ENCODE data around the gene GLDC. TPM values are rescaled to one million over a fixed set of nuclear protein-coding genes. Genes with fewer than 3 reads are reported as not detected.

GLDC gene
- total and polyA plus RNA-seq, 2 donors = 0.74 to 2.9 TPM

Small RNA genes lying within 50 kb of the gene (small RNA-seq; reads per million reads assigned to genes)
- gene RN7SL123P (not detected), gene RN7SL25P (not detected)

Other genes starting within 250 kb of the GLDC start
- gene UHRF2, start 232.5 kb downstream of the GLDC start, total RNA-seq = 117 TPM
- 22.3 TPM for gene UHRF2, start 232.5 kb downstream of the GLDC start, polyA plus RNA-seq
- gene KDM4C, start 112.2 kb upstream of the GLDC start, total RNA-seq = 66.1 TPM
- 16.3 TPM for gene KDM4C, start 112.2 kb upstream of the GLDC start, polyA plus RNA-seq

Data from urinary bladder (tissue), 2 donors.